HepG2 (cell line): ENCODE measurements around the gene ACCSL. TPM values are rescaled to one million over a fixed set of nuclear protein-coding genes. Genes with fewer than 3 reads are reported as not detected.

Source experiments
- ATAC-seq: fragments of 200-7000 bp; cut with Tn5 transposase; 3 replicates; pipeline ENCODE4 v1.9.1; 2020; ENCODE audit warnings: mild to moderate bottlenecking, moderate library complexity
- BruUV-seq: library from RNA; stranded (reverse); fragments of 400-500 nt; replicated peaks from 2 replicates; lab custom pipeline; 2021; lab: Mats Ljungman, UMichigan
- CTCF ChIA-PET: fragments of 300-600 bp; formaldehyde crosslinking; extraction: SDS; loops from one replicate; lab custom pipeline; 2021; ENCODE audit warnings: low total read pairs, inconsistent platforms, low intra/inter-chr PET ratio; lab: Yijun Ruan, JAX
- POLR2A ChIA-PET: fragments of 350-600 bp; sonication (Branson Sonifier 250); formaldehyde crosslinking; loops from one replicate; lab custom pipeline; 2020; ENCODE audit warnings: antibody characterized with exemption, inconsistent platforms; lab: Yijun Ruan, JAX
- DNase-seq: peaks from one replicate; pipeline ENCODE4 v3.0.0-alpha.2; 2015; ENCODE audit warnings: low spot score
- FAIRE-seq: peaks from 3 replicates; lab custom pipeline; 2011; peaks lifted over from hg19 to GRCh38; lab: Jason Lieb, UNC
- H2AFZ ChIP-seq: one replicate; pipeline ENCODE4 v1.6.1; 2011; ENCODE audit warnings: low read length, inconsistent platforms
- H3K27ac ChIP-seq: fragments of 300-600 bp; 3 replicates; pipeline ENCODE4 v1.8.0; 2011; ENCODE audit warnings: mixed run types, mild to moderate bottlenecking, mixed read lengths, low read length, inconsistent platforms; ENCODE audit not compliant: insufficient read depth; ENCODE audit errors: extremely low read length
- H3K27me3 ChIP-seq, 2 experiments: fragments of 200-600 bp in 1 of 2; 2 replicates in 1 of 2; 3 replicates in 1 of 2; pipeline versions ENCODE4 v1.6.0 to v1.8.0; 2011; ENCODE audit warnings: low read length in 2 of 2, mild to moderate bottlenecking in 2 of 2, moderate library complexity in 2 of 2, inconsistent platforms in 1 of 2; ENCODE audit not compliant: insufficient read depth in 2 of 2, control insufficient read depth in 1 of 2
- H3K36me3 ChIP-seq, 2 experiments: fragments of 200-600 bp in 1 of 2; replicated peaks in 1 of 2; 2 replicates in 1 of 2; 3 replicates in 1 of 2; pipeline versions ENCODE4 v1.5.1 to v1.8.0; 2011; ENCODE audit warnings: low read length in 2 of 2, inconsistent platforms in 1 of 2; ENCODE audit not compliant: insufficient read depth in 2 of 2, control insufficient read depth in 1 of 2
- H3K4me1 ChIP-seq: 2 replicates; pipeline ENCODE4 v1.5.1; 2012; ENCODE audit warnings: low read length, inconsistent platforms; ENCODE audit not compliant: insufficient read depth
- H3K4me2 ChIP-seq: 2 replicates; pipeline ENCODE4 v1.6.0; 2011; ENCODE audit warnings: low read depth, low read length, inconsistent platforms
- H3K4me3 ChIP-seq, 3 experiments: fragments of 200-600 bp in 1 of 3; sonication (generic), shearing (Covaris generic) in 1 of 3; replicated peaks in 1 of 3; 2 replicates each; pipeline ENCODE4 v1.5.1; 2011 to 2016; ENCODE audit warnings: low read length in 3 of 3, inconsistent platforms in 2 of 3, low read depth in 2 of 3, mild to moderate bottlenecking in 2 of 3, control low read depth in 1 of 3, mixed read lengths in 1 of 3; ENCODE audit not compliant: insufficient read depth in 1 of 3
- H3K79me2 ChIP-seq: one replicate; pipeline ENCODE4 v1.6.1; 2011; ENCODE audit warnings: low read length, inconsistent platforms; ENCODE audit not compliant: insufficient read depth
- H3K9ac ChIP-seq: 2 replicates; pipeline ENCODE4 v1.6.0; 2011; ENCODE audit warnings: mild to moderate bottlenecking, low read depth, low read length, inconsistent platforms; ENCODE audit not compliant: insufficient read depth
- H3K9me3 ChIP-seq: 2 replicates; pipeline ENCODE4 v1.5.1; 2012; ENCODE audit warnings: mild to moderate bottlenecking, low read length
- H4K20me1 ChIP-seq: 2 replicates; pipeline ENCODE4 v1.6.0; 2011; ENCODE audit warnings: inconsistent platforms, mild to moderate bottlenecking, low read length, moderate library complexity; ENCODE audit not compliant: insufficient read depth
- HNRNPK ChIP-seq: fragments of 200-400 bp; formaldehyde crosslinking; IDR thresholded peaks from 2 replicates; pipeline ENCODE4 v1.6.1; 2018; ENCODE audit warnings: low read length, low read depth, moderate library complexity, mild to moderate bottlenecking; ENCODE audit not compliant: poor library complexity, severe bottlenecking
- MXD1 ChIP-seq: sonication (generic); formaldehyde crosslinking; IDR thresholded peaks from 2 replicates; pipeline ENCODE4 v1.4.0; 2020; ENCODE audit warnings: mild to moderate bottlenecking, missing genetic modification reagents
- NR2F1 ChIP-seq, 2 experiments: fragments of 450-650 bp in 1 of 2; formaldehyde crosslinking in 1 of 2; IDR thresholded peaks; 2 replicates each; pipeline versions ENCODE4 v1.5.0 to v1.6.1; 2016 to 2020; ENCODE audit warnings: mild to moderate bottlenecking in 1 of 2, missing compliant biosample characterization in 1 of 2, missing genetic modification reagents in 1 of 2, moderate library complexity in 1 of 2
- TEAD2 ChIP-seq: sonication (generic); formaldehyde crosslinking; IDR thresholded peaks from 2 replicates; pipeline ENCODE4 v1.9.0; 2021; ENCODE audit warnings: missing genetic modification reagents
- ZNF629 ChIP-seq: sonication (generic); formaldehyde crosslinking; conservative IDR thresholded peaks from 2 replicates; pipeline ENCODE4 v1.5.0; 2020; ENCODE audit warnings: missing genetic modification reagents
- WGBS: methylation state at CpG from one replicate; pipeline ENCODE4 v1.1.6; 2017; ENCODE audit warnings: low lambda C conversion rate; 5-methylcytosine and 5-hydroxymethylcytosine counted together
- in situ Hi-C: cut with HindIII; loops from 2 replicates; pipeline ENCODE4 v1.10.0; 2017; ENCODE audit warnings: low pct_unique_long_range_greater_than_20kb; ENCODE audit not compliant: extremely low pct_ligation_motif_present
- intact Hi-C: fragments of 100-400 bp; cut with micrococcal nuclease; formaldehyde crosslinking; loops from one replicate; pipeline ENCODE4 v1.10.0; 2022; ENCODE audit not compliant: unreplicated experiment
- polyA plus RNA-seq, 8 experiments: library from polyadenylated mRNA; depleted of rRNA in 3 of 8; stranded (reverse) in 7 of 8; unstranded in 1 of 8; fragments of >200 nt; fragmentation: Illumina TruSeq in 4 of 8; extraction: Trizol in 4 of 8; gene quantifications; 2 replicates each; pipeline versions ENCODE4 v1.2.1 to v1.2.3, GENCODE V29; 2011 to 2016; ENCODE audit warnings: low read depth in 4 of 8, missing spikeins in 1 of 8, mixed read lengths in 1 of 8; ENCODE audit not compliant: insufficient read depth in 1 of 8
- total RNA-seq, 5 experiments: library from RNA; depleted of rRNA; stranded (reverse); fragments of >200 nt; fragmentation: Illumina TruSeq; extraction: Trizol; gene quantifications; 2 replicates each; pipeline ENCODE4 v1.2.3, GENCODE V29; 2016; ENCODE audit warnings: low read depth in 1 of 5
- TF ChIP-seq, protein P1 (sequence below): IDR thresholded peaks from 2 replicates; pipeline ENCODE4 v1.6.1; 2012; ENCODE audit warnings: inconsistent platforms

Gene ACCSL
- total and polyA plus RNA-seq, 2 of the 13 experiments (the other 11 are each of a cell fraction or from before 2014, with no cell fraction given), result not detected

GRCh38 chr11:43998308-43998707 is 49.5 kb upstream of the ACCSL start:
- ATAC-seq (no peak), DNase-seq (no peak), FAIRE-seq (no peak)
- Histone ChIP-seq H3K9ac (no peak overlapping the region), H3K27ac (no peak overlapping the region), H3K9me3 (no peaks in the 10 kb centered on the region), H3K27me3 (peaks cover 2 to 37% of the 10 kb centered on the region in 2 experiments; a peak in 4 of 5 replicates), H2AFZ (no peak overlapping the region), H3K4me2 (no peak overlapping the region), H4K20me1 (no peaks in the 10 kb centered on the region), H3K4me3 (no peak overlapping the region), H3K79me2 (no peaks in the 10 kb centered on the region), H3K4me1 (no peaks in the 10 kb centered on the region), H3K36me3 (no peaks in the 10 kb centered on the region)
- in situ Hi-C loops (no loop called here), intact Hi-C loops (no loop called here)
- no TSS peak for BruUV-seq
- ChIA-PET POLR2A (no interaction called here), CTCF (no interaction called here)
- TF ChIP-seq NR2F1 (CRISPR knock-in tag; IDR thresholded peaks at IDR 0.05) (no peak), TEAD2 (CRISPR knock-in tag) (no peak), MXD1 (CRISPR knock-in tag) (no peak)
- TF ChIP-seq, protein P1, sequence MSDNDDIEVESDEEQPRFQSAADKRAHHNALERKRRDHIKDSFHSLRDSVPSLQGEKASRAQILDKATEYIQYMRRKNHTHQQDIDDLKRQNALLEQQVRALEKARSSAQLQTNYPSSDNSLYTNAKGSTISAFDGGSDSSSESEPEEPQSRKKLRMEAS, result no peak
- WGBS, result 0% methylated on average over 1 of the region's 1 CpG

DNA sequence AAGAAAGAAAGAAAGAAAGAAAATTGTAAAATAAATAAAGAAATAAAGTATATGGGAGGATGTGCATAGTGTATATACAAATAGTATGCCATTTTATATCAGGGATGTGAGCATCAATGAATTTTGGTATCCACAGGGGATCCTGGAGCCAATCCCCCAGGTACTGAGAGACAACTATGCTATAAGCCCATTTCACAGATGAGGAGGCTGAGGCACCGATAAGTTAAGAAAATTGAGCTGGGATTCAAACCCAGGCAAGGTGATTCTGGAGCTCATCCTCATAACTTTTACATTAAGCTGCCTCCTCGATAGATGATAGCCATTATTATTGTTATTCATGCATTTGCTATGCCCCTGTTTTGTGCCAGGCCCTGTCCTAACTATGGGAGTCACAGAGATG is 47.0 kb upstream of the ACCSL start:
- Histone ChIP-seq H3K79me2 (no peaks in the 10 kb centered on the region), H4K20me1 (no peaks in the 10 kb centered on the region), H3K4me3 (no peak overlapping the region), H3K27ac (no peak overlapping the region), H3K4me2 (no peak overlapping the region), H3K4me1 (no peaks in the 10 kb centered on the region), H3K27me3 (peaks cover 0 to 44% of the 10 kb centered on the region in 2 experiments; a peak in 4 of 5 replicates), H3K9ac (no peak overlapping the region), H2AFZ (no peak overlapping the region)
- ChIA-PET POLR2A (no interaction called here), CTCF (no interaction called here)
- BruUV-seq, result no TSS peak
- 10% methylated on average over 2 of the region's 2 CpGs for WGBS
- intact Hi-C loops, result no loop called here
- DNase-seq (no peak), FAIRE-seq (no peak), ATAC-seq (no peak)
- in situ Hi-C loops, result no loop called here
- TF ChIP-seq HNRNPK (no peak), ZNF629 (CRISPR knock-in tag) (peak; percentile 37; the same call in 1 of the 2 replicates)
- TF ChIP-seq, all 625 proteins: peak for 1
- Histone ChIP-seq H3K36me3 (no peaks in the 10 kb centered on the region), H3K9me3 (no peaks in the 10 kb centered on the region)
